ENCODE results near the gene BBS2. TPM values are rescaled to one million over a fixed set of nuclear protein-coding genes. Genes with fewer than 3 reads are reported as not detected.

The BBS2 gene
- total RNA-seq, 1 experiment from 2014 or later: 27.7 TPM

- ChIA-PET POLR2A (interaction anchor here (0.6 to 1.7 kb wide), 2 partner anchors 9 to 13 kb away, joined by 3 to 4 read pairs; partner anchors contain the start of gene NUDT21), CTCF (no interaction called here)
- no TSS peak for BruUV-seq (replicated peaks)
- TF ChIP-seq, protein P1, sequence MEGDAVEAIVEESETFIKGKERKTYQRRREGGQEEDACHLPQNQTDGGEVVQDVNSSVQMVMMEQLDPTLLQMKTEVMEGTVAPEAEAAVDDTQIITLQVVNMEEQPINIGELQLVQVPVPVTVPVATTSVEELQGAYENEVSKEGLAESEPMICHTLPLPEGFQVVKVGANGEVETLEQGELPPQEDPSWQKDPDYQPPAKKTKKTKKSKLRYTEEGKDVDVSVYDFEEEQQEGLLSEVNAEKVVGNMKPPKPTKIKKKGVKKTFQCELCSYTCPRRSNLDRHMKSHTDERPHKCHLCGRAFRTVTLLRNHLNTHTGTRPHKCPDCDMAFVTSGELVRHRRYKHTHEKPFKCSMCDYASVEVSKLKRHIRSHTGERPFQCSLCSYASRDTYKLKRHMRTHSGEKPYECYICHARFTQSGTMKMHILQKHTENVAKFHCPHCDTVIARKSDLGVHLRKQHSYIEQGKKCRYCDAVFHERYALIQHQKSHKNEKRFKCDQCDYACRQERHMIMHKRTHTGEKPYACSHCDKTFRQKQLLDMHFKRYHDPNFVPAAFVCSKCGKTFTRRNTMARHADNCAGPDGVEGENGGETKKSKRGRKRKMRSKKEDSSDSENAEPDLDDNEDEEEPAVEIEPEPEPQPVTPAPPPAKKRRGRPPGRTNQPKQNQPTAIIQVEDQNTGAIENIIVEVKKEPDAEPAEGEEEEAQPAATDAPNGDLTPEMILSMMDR (IDR thresholded peaks at IDR 0.05; ENCODE audit: insufficient read depth in 1 of 2, low read depth in 1 of 2, low read length in 1 of 2, severe bottlenecking in 1 of 2, unreplicated experiment in 1 of 2): no peak
- no peaks in the 10 kb centered on the region for H3K27me3 ChIP-seq (replicated peaks; ENCODE audit: control insufficient read depth, insufficient read depth, low read length)
- Mint-ChIP-seq H3K27ac (ENCODE audit: unreplicated experiment) (no peak overlapping the region), H3K4me3 (ENCODE audit: unreplicated experiment) (no peak overlapping the region), H3K36me3 (ENCODE audit: insufficient read depth, unreplicated experiment) (peaks cover 68% of the 10 kb centered on the region), H3K4me1 (ENCODE audit: low read depth, unreplicated experiment) (no peaks in the 10 kb centered on the region), H3K27me3 (ENCODE audit: insufficient read depth, unreplicated experiment) (no peaks in the 10 kb centered on the region), H3K9me3 (ENCODE audit: unreplicated experiment) (no peaks in the 10 kb centered on the region)
- H3K4me1 ChIP-seq: no peaks in the 10 kb centered on the region
- H3K4me3 ChIP-seq (ENCODE audit: low read depth, low read length): no peak overlapping the region
- peaks cover 3% of the 10 kb centered on the region for H3K36me3 ChIP-seq (ENCODE audit: control insufficient read depth, insufficient read depth, low read length)
- intact Hi-C loops (cut with micrococcal nuclease; ENCODE audit: unreplicated experiment): no loop called here
- H3K9me3 ChIP-seq: no peaks in the 10 kb centered on the region
- DNase-seq: no peak
These were observed 81.8 kb downstream of the BBS2 start for GRCh38 chr16:56438038-56438437.

DNA sequence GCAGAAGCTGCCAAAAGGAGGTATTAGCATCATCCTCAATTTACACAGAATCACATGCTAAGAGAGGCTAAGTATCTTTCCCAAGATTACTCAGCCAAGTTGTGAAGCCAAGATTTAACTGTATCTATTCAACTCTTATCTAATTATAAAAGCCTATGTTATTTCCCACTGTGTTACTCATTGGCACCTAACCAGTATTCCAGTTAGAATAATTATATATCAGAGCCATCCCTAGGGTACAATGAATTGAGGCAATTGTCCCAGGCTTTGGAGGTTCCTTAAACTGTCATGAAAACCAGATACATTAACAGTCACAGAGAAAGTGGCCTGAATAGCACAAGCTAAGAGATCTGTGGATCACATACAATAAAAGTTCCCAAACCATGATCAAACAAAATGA is 83.6 kb downstream of the BBS2 start:
- no TSS peak for BruUV-seq (replicated peaks)
- intact Hi-C loops (cut with micrococcal nuclease; ENCODE audit: unreplicated experiment): no loop called here
- POLR2A ChIA-PET: no interaction called here
- H3K27ac Mint-ChIP-seq (ENCODE audit: unreplicated experiment): no peak overlapping the region
- no peak overlapping the region for H3K4me3 Mint-ChIP-seq (ENCODE audit: unreplicated experiment)
- H3K36me3 ChIP-seq (ENCODE audit: control insufficient read depth, insufficient read depth, low read length): peaks cover 3% of the 10 kb centered on the region; the same call in 1 of the 2 replicates
- H3K36me3 Mint-ChIP-seq (ENCODE audit: insufficient read depth, unreplicated experiment): peaks cover 63% of the 10 kb centered on the region
- no peak for DNase-seq
- no peaks in the 10 kb centered on the region for H3K9me3 ChIP-seq
- TF ChIP-seq, protein P1 (IDR thresholded peaks at IDR 0.05; ENCODE audit: insufficient read depth in 1 of 2, low read depth in 1 of 2, low read length in 1 of 2, severe bottlenecking in 1 of 2, unreplicated experiment in 1 of 2): no peak
- H3K4me1 ChIP-seq: no peaks in the 10 kb centered on the region
- H3K27me3 Mint-ChIP-seq (ENCODE audit: insufficient read depth, unreplicated experiment): no peaks in the 10 kb centered on the region
- H3K9me3 Mint-ChIP-seq (ENCODE audit: unreplicated experiment): no peaks in the 10 kb centered on the region
- no peaks in the 10 kb centered on the region for H3K4me1 Mint-ChIP-seq (ENCODE audit: low read depth, unreplicated experiment)
- CTCF ChIA-PET: no interaction called here
- no peaks in the 10 kb centered on the region for H3K27me3 ChIP-seq (replicated peaks; ENCODE audit: control insufficient read depth, insufficient read depth, low read length)
- H3K4me3 ChIP-seq (ENCODE audit: low read depth, low read length): no peak overlapping the region

Other genes with a start within 250 kb of the BBS2 start
- gene AMFR, start 94.5 kb downstream of the BBS2 start, total RNA-seq (2022): 101 and 106 TPM in 2 replicates
- gene NUDT21, start 68.7 kb downstream of the BBS2 start, total RNA-seq (2022): 305 and 311 TPM in 2 replicates
- 75.5 and 79.0 TPM in 2 replicates for gene OGFOD1, start 68.5 kb downstream of the BBS2 start, total RNA-seq (2022)
- not detected in 2 replicates for gene MT4, start 45.0 kb upstream of the BBS2 start, total RNA-seq (2022)
- gene MT3, start 69.5 kb upstream of the BBS2 start, total RNA-seq (2022): not detected in 2 replicates
- 4.3 and 10.5 TPM in 2 replicates for gene MT2A, start 88.6 kb upstream of the BBS2 start, total RNA-seq (2022)
- 0.56 and 2.0 TPM in 2 replicates for gene MT1E, start 105.8 kb upstream of the BBS2 start, total RNA-seq (2022)
- gene MT1M, start 112.6 kb upstream of the BBS2 start, total RNA-seq (2022): not detected in 2 replicates
- 2.0 and 2.5 TPM in 2 replicates for gene MT1A, start 118.6 kb upstream of the BBS2 start, total RNA-seq (2022)
- gene MT1B, start 131.9 kb upstream of the BBS2 start, total RNA-seq (2022): not detected in 2 replicates
- 2.8 and 12.5 TPM in 2 replicates for gene MT1F, start 137.9 kb upstream of the BBS2 start, total RNA-seq (2022)
- not detected in 2 replicates for gene MT1G, start 148.0 kb upstream of the BBS2 start, total RNA-seq (2022)
- not detected in 2 replicates for gene MT1H, start 149.8 kb upstream of the BBS2 start, total RNA-seq (2022)
- 4.4 and 18.3 TPM in 2 replicates for gene MT1X, start 162.4 kb upstream of the BBS2 start, total RNA-seq (2022)
- gene NUP93, start 210.1 kb upstream of the BBS2 start, total RNA-seq (2022): 148 and 149 TPM in 2 replicates

Data from Caco-2 (cell line).